SK-N-SH (cell line): Measurements from ENCODE around the gene C18orf32. TPM values are rescaled to one million over a fixed set of nuclear protein-coding genes. Genes with fewer than 3 reads are reported as not detected.
"Not testable (repeated sequence)": the region's sequence is repeated elsewhere in the genome, so short reads cannot be mapped to it uniquely, and the experiment has no call there.

Experiments used
- CTCF ChIA-PET: fragments of 300-600, 350-600 bp; formaldehyde crosslinking; extraction: SDS; loops from one replicate; lab custom pipeline; 2021; lab: Yijun Ruan, JAX
- POLR2A ChIA-PET: fragments of 350-600 bp; sonication (Branson Sonifier 250); formaldehyde crosslinking; extraction: SDS; loops from one replicate; lab custom pipeline; 2020; ENCODE audit warnings: antibody characterized with exemption, inconsistent platforms; lab: Yijun Ruan, JAX
- DNase-seq: peaks from one replicate; pipeline ENCODE4 v3.0.0; 2012
- H2AFZ ChIP-seq: fragments of 200-600 bp; sonication (generic); 2 replicates; pipeline ENCODE4 v1.8.1; 2016; ENCODE audit warnings: antibody characterized with exemption, mild to moderate bottlenecking, low read depth
- H3F3A ChIP-seq: fragments of 200-600 bp; sonication (generic); replicated peaks from 2 replicates; pipeline ENCODE3; 2016; ENCODE audit warnings: antibody characterized with exemption, mild to moderate bottlenecking; ENCODE audit not compliant: insufficient read depth
- H3K27ac ChIP-seq, 2 experiments: fragments of 200-500 bp in 1 of 2; fragments of 200-600 bp in 1 of 2; sonication (Bioruptor generic) in 1 of 2; sonication (generic), shearing (Covaris generic) in 1 of 2; 2 replicates each; pipeline versions ENCODE4 v1.5.1 to v1.6.1; 2014 to 2016; ENCODE audit warnings: low read depth in 2 of 2, inconsistent platforms in 1 of 2, low read length in 1 of 2, mild to moderate bottlenecking in 1 of 2, mixed read lengths in 1 of 2
- H3K27me3 ChIP-seq: fragments of 200-600 bp; sonication (generic), shearing (Covaris generic); 2 replicates; pipeline ENCODE4 v1.6.1; 2016; ENCODE audit warnings: mixed run types; ENCODE audit not compliant: insufficient read depth
- H3K36me3 ChIP-seq, 2 experiments: fragments of 200-500 bp in 1 of 2; fragments of 200-600 bp in 1 of 2; sonication (Bioruptor generic) in 1 of 2; sonication (generic) in 1 of 2; replicated peaks in 1 of 2; 2 replicates each; pipeline versions ENCODE3 to v1.5.1; 2014 to 2016; ENCODE audit warnings: low read length in 1 of 2, mild to moderate bottlenecking in 1 of 2; ENCODE audit not compliant: insufficient read depth in 2 of 2, control insufficient read depth in 1 of 2
- H3K4me1 ChIP-seq, 2 experiments: fragments of 200-500 bp in 1 of 2; fragments of 200-600 bp in 1 of 2; sonication (Bioruptor generic) in 1 of 2; sonication (generic), shearing (Covaris generic) in 1 of 2; 2 replicates each; pipeline versions ENCODE4 v1.5.1 to v1.6.1; 2014 to 2016; ENCODE audit warnings: low read depth in 1 of 2, low read length in 1 of 2, mixed run types in 1 of 2; ENCODE audit not compliant: insufficient read depth in 2 of 2, control insufficient read depth in 1 of 2
- H3K4me2 ChIP-seq: fragments of 200-600 bp; sonication (generic), shearing (Covaris generic); 2 replicates; pipeline ENCODE4 v1.6.1; 2017; ENCODE audit warnings: mixed run types
- H3K4me3 ChIP-seq, 2 experiments: fragments of 200-500 bp in 1 of 2; fragments of 200-600 bp in 1 of 2; sonication (Bioruptor generic) in 1 of 2; sonication (generic), shearing (Covaris generic) in 1 of 2; 2 replicates each; pipeline versions ENCODE4 v1.5.1 to v1.8.1; 2014 to 2016; ENCODE audit warnings: low read depth in 2 of 2, inconsistent platforms in 1 of 2, low read length in 1 of 2, mild to moderate bottlenecking in 1 of 2, mixed read lengths in 1 of 2, moderate library complexity in 1 of 2
- H3K79me2 ChIP-seq: fragments of 200-600 bp; sonication (generic); 2 replicates; pipeline ENCODE4 v1.8.1; 2017; ENCODE audit warnings: mild to moderate bottlenecking; ENCODE audit not compliant: insufficient read depth
- H3K9ac ChIP-seq: fragments of 200-600 bp; sonication (generic); 2 replicates; pipeline ENCODE4 v1.6.1; 2017; ENCODE audit warnings: mixed run types
- H3K9me2 ChIP-seq: fragments of 200-600 bp; sonication (generic); 2 replicates; pipeline ENCODE4 v1.6.1; 2017; ENCODE audit warnings: mixed run types
- H3K9me3 ChIP-seq: fragments of 200-600 bp; sonication (generic); 2 replicates; pipeline ENCODE4 v1.6.1; 2017; ENCODE audit warnings: mixed run types, mild to moderate bottlenecking, moderate library complexity
- H4K20me1 ChIP-seq: fragments of 200-600 bp; sonication (generic); 2 replicates; pipeline ENCODE4 v1.6.1; 2017; ENCODE audit warnings: mild to moderate bottlenecking, mixed run types; ENCODE audit not compliant: insufficient read depth
- CHD2 ChIP-seq: fragments of 150-350 bp; IDR thresholded peaks from 2 replicates; pipeline ENCODE4 v1.6.1; 2018; ENCODE audit warnings: low read length; ENCODE audit not compliant: partially characterized antibody
- CTCF ChIP-seq: fragments of 200-600 bp; sonication (generic); IDR thresholded peaks from 2 replicates; pipeline ENCODE4 v1.6.1; 2017; ENCODE audit warnings: antibody characterized with exemption, mild to moderate bottlenecking, moderate library complexity
- ELF1 ChIP-seq: IDR thresholded peaks from 2 replicates; pipeline ENCODE4 v1.4.0; 2012
- GATA2 ChIP-seq: sonication (generic); formaldehyde crosslinking; IDR thresholded peaks from 2 replicates; pipeline ENCODE4 v1.5.0; 2020; ENCODE audit warnings: mild to moderate bottlenecking, missing genetic modification reagents
- IRF3 ChIP-seq: fragments of 150-350 bp; IDR thresholded peaks from 2 replicates; pipeline ENCODE4 v1.6.1; 2016; ENCODE audit warnings: mild to moderate bottlenecking, low read depth, low read length
- MAX ChIP-seq: IDR thresholded peaks from 2 replicates; pipeline ENCODE4 v1.4.0; 2012; ENCODE audit warnings: low read depth
- MXI1 ChIP-seq: IDR thresholded peaks from 2 replicates; pipeline ENCODE4 v1.6.1; 2012; ENCODE audit warnings: mild to moderate bottlenecking, low read depth, low read length, improper control_type of control experiment
- REST ChIP-seq: IDR thresholded peaks from 2 replicates; pipeline ENCODE4 v1.6.1; 2012; ENCODE audit warnings: mild to moderate bottlenecking, low read depth, low read length, moderate library complexity
- TAF1 ChIP-seq: IDR thresholded peaks from 2 replicates; pipeline ENCODE4 v1.6.1; 2012; ENCODE audit warnings: low read depth, mild to moderate bottlenecking, low read length, moderate library complexity, borderline replicate concordance
- WGBS: methylation state at CpG from one replicate; pipeline ENCODE4 v1.1.6; 2017; ENCODE audit warnings: low lambda C conversion rate; 5-methylcytosine and 5-hydroxymethylcytosine counted together
- polyA plus RNA-seq, 3 experiments: library from polyadenylated mRNA; depleted of rRNA; stranded (reverse); fragments of >200 nt; gene quantifications; 2 replicates each; pipeline ENCODE4 v1.2.3, GENCODE V29; 2012

Gene C18orf32
- polyA plus RNA-seq, 1 of the 3 experiments (the other 2 are of a cell fraction), result 29.4 TPM

GRCh38 chr18:49514577-49514976 is 27.5 kb upstream of the C18orf32 start:
- no peak overlapping the region for H2AFZ ChIP-seq
- WGBS, result 97% methylated on average over 5 of the region's 9 CpGs
- H3K4me1 ChIP-seq, result no peaks in the 10 kb centered on the region
- no peaks in the 10 kb centered on the region for H4K20me1 ChIP-seq
- H3K79me2 ChIP-seq, result no peaks in the 10 kb centered on the region
- CTCF ChIA-PET, result interaction anchor here (0.6 to 11.7 kb wide), 4 partner anchors 10 to 395 kb away, joined by 3 to 254 read pairs (median 3); no protein-coding TSS in a partner anchor
- no peaks in the 10 kb centered on the region for H3K9me2 ChIP-seq
- H3K36me3 ChIP-seq, result no peaks in the 10 kb centered on the region
- no peak for DNase-seq
- H3K4me3 ChIP-seq, result no peak overlapping the region
- no peaks in the 10 kb centered on the region for H3K27me3 ChIP-seq
- no peaks in the 10 kb centered on the region for H3F3A ChIP-seq
- no peak overlapping the region for H3K4me2 ChIP-seq
- no peak overlapping the region for H3K27ac ChIP-seq
- no peak overlapping the region for H3K9ac ChIP-seq
- TF ChIP-seq CTCF (no peak), GATA2 (no peak), CHD2 (no peak), ELF1 (no peak), TAF1 (no peak), REST (no peak), MXI1 (no peak), IRF3 (no peak), MAX (no peak)
- TF ChIP-seq, all 33 proteins: peak for 0
- H3K9me3 ChIP-seq, result no peaks in the 10 kb centered on the region
- POLR2A ChIA-PET, result no interaction called here

GRCh38 chr18:49512876-49513275 is 25.8 kb upstream of the C18orf32 start:
- CTCF ChIA-PET, result interaction anchor here (11.7 kb wide), 1 partner anchor 348 kb away, joined by 254 read pairs; no protein-coding TSS in a partner anchor
- POLR2A ChIA-PET, H3K79me2 ChIP-seq, H3K27me3 ChIP-seq, H3K4me3 ChIP-seq, DNase-seq, H3K9me2 ChIP-seq, H2AFZ ChIP-seq, H3K4me1 ChIP-seq, H3F3A ChIP-seq, H3K36me3 ChIP-seq, H3K4me2 ChIP-seq, H3K9me3 ChIP-seq, H4K20me1 ChIP-seq, H3K27ac ChIP-seq, H3K9ac ChIP-seq: not testable (repeated sequence)
- 89% methylated on average over 8 of the region's 8 CpGs for WGBS
